GM18511 (cell line): Measurements from ENCODE around the gene BEX4.
"Not testable (repeated sequence)": the region's sequence is repeated elsewhere in the genome, so short reads cannot be mapped to it uniquely, and the experiment has no call there.

Experiments used
- ATAC-seq: cut with Tn5 transposase; IDR thresholded peaks from one replicate; pipeline ENCODE4 v1.9.1; 2021; ENCODE audit warnings: mild to moderate bottlenecking, moderate library complexity; ENCODE audit not compliant: unreplicated experiment

Gene BEX4

GRCh38 chrX:103214870-103215424 is at the start of gene BEX4:
Gene BEX4 (plus strand): TSS chrX:103215108. CDS start chrX:103216154, 1,046 bp downstream.
- peak; percentile 96 for ATAC-seq

- no peak for ATAC-seq
These were observed 44.7 kb upstream of the BEX4 start for GRCh38 chrX:103170216-103170615.

GRCh38 chrX:103171353-103171752 is 43.6 kb upstream of the BEX4 start:
- no peak for ATAC-seq

- not testable (repeated sequence) for ATAC-seq
These were observed 39.7 kb upstream of the BEX4 start for GRCh38 chrX:103175256-103175655.

- peak; percentile 77 for ATAC-seq
These were observed 38.8 kb upstream of the BEX4 start for GRCh38 chrX:103175944-103176753.

GRCh38 chrX:103177556-103177955 is 37.4 kb upstream of the BEX4 start:
- ATAC-seq: no peak

GRCh38 chrX:103183912-103184311 is 31.0 kb upstream of the BEX4 start:
- ATAC-seq: no peak

- no peak for ATAC-seq
These were observed 26.9 kb upstream of the BEX4 start for GRCh38 chrX:103187953-103188475.

GRCh38 chrX:103197721-103198306 is 17.1 kb upstream of the BEX4 start:
- no peak for ATAC-seq

GRCh38 chrX:103198668-103199067 is 16.2 kb upstream of the BEX4 start:
- ATAC-seq: not testable (repeated sequence)

- ATAC-seq: no peak
These were observed 13.9 kb upstream of the BEX4 start for GRCh38 chrX:103201041-103201440.

GRCh38 chrX:103210056-103210455 is 4.9 kb upstream of the BEX4 start:
- ATAC-seq: no peak

GRCh38 chrX:103211012-103211715 is 3.7 kb upstream of the BEX4 start:
- no peak for ATAC-seq

GRCh38 chrX:103212749-103213457 is 2.0 kb upstream of the BEX4 start:
- no peak for ATAC-seq

GRCh38 chrX:103215425-103215991 is 600 bp downstream of the BEX4 start:
- ATAC-seq: peak; percentile 33

- no peak for ATAC-seq
These were observed 5.8 kb downstream of the BEX4 start for GRCh38 chrX:103220511-103221323.

- ATAC-seq: not testable (repeated sequence)
These were observed 11.0 kb downstream of the BEX4 start for GRCh38 chrX:103225918-103226317.

- ATAC-seq: no peak
These were observed 18.4 kb downstream of the BEX4 start for GRCh38 chrX:103233263-103233662.

- no peak for ATAC-seq
These were observed 20.0 kb downstream of the BEX4 start for GRCh38 chrX:103234869-103235268.
